Measurements from ENCODE around the gene CSTF1.
"Not testable (repeated sequence)": the region's sequence is repeated elsewhere in the genome, so short reads cannot be mapped to it uniquely, and the experiment has no call there.

CSTF1 gene

GRCh38 chr20:56368351-56369134, 23.9 kb upstream of the CSTF1 start:
- in situ Hi-C loops (cut with MboI; ENCODE audit: low pct_unique_long_range_greater_than_20kb, low sequenced_read_pairs), result no loop called here

GRCh38 chr20:56369179-56369578, 23.3 kb upstream of the CSTF1 start:
- in situ Hi-C loops (cut with MboI; ENCODE audit: low pct_unique_long_range_greater_than_20kb, low sequenced_read_pairs), result no loop called here
- no peak for DNase-seq

More at GRCh38 chr20:56368351-56369134, 23.9 kb upstream of the CSTF1 start:
- DNase-seq, result no peak

- no peak for DNase-seq
- in situ Hi-C loops (cut with MboI; ENCODE audit: low pct_unique_long_range_greater_than_20kb, low sequenced_read_pairs), result no loop called here
Measured at GRCh38 chr20:56371977-56372376, 20.5 kb upstream of the CSTF1 start.

- DNase-seq, result no peak
- in situ Hi-C loops (cut with MboI; ENCODE audit: low pct_unique_long_range_greater_than_20kb, low sequenced_read_pairs), result no loop called here
Measured at GRCh38 chr20:56372850-56373249, 19.6 kb upstream of the CSTF1 start.

GRCh38 chr20:56373942-56374341, 18.5 kb upstream of the CSTF1 start:
- in situ Hi-C loops (cut with MboI; ENCODE audit: low pct_unique_long_range_greater_than_20kb, low sequenced_read_pairs), result no loop called here
- peak; percentile 17 for DNase-seq

GRCh38 chr20:56376331-56376730, 16.1 kb upstream of the CSTF1 start:
- in situ Hi-C loops (cut with MboI; ENCODE audit: low pct_unique_long_range_greater_than_20kb, low sequenced_read_pairs), result no loop called here
- no peak for DNase-seq

- no peak for DNase-seq
- in situ Hi-C loops (cut with MboI; ENCODE audit: low pct_unique_long_range_greater_than_20kb, low sequenced_read_pairs), result no loop called here
Measured at GRCh38 chr20:56378386-56378785, 14.1 kb upstream of the CSTF1 start.

- DNase-seq, result no peak
- in situ Hi-C loops (cut with MboI; ENCODE audit: low pct_unique_long_range_greater_than_20kb, low sequenced_read_pairs), result no loop called here
Measured at GRCh38 chr20:56380375-56380774, 12.1 kb upstream of the CSTF1 start.

GRCh38 chr20:56381501-56381900, 10.9 kb upstream of the CSTF1 start:
- in situ Hi-C loops (cut with MboI; ENCODE audit: low pct_unique_long_range_greater_than_20kb, low sequenced_read_pairs), result no loop called here

GRCh38 chr20:56382696-56383095, 9.7 kb upstream of the CSTF1 start:
- no peak for DNase-seq

More at GRCh38 chr20:56381501-56381900, 10.9 kb upstream of the CSTF1 start:
- DNase-seq, result no peak

GRCh38 chr20:56383334-56383733, 9.1 kb upstream of the CSTF1 start:
- DNase-seq, result no peak
- in situ Hi-C loops (cut with MboI; ENCODE audit: low pct_unique_long_range_greater_than_20kb, low sequenced_read_pairs), result no loop called here

More at GRCh38 chr20:56382696-56383095, 9.7 kb upstream of the CSTF1 start:
- in situ Hi-C loops (cut with MboI; ENCODE audit: low pct_unique_long_range_greater_than_20kb, low sequenced_read_pairs), result no loop called here

GRCh38 chr20:56385130-56385529, 7.3 kb upstream of the CSTF1 start:
- in situ Hi-C loops (cut with MboI; ENCODE audit: low pct_unique_long_range_greater_than_20kb, low sequenced_read_pairs), result no loop called here
- no peak for DNase-seq

- in situ Hi-C loops (cut with MboI; ENCODE audit: low pct_unique_long_range_greater_than_20kb, low sequenced_read_pairs), result no loop called here
- DNase-seq, result no peak
Measured at GRCh38 chr20:56386219-56386618, 6.2 kb upstream of the CSTF1 start.

GRCh38 chr20:56388882-56389281, 3.6 kb upstream of the CSTF1 start:
- in situ Hi-C loops (cut with MboI; ENCODE audit: low pct_unique_long_range_greater_than_20kb, low sequenced_read_pairs), result no loop called here
- no peak for DNase-seq

- no peak for DNase-seq
- in situ Hi-C loops (cut with MboI; ENCODE audit: low pct_unique_long_range_greater_than_20kb, low sequenced_read_pairs), result no loop called here
Measured at GRCh38 chr20:56389807-56390206, 2.6 kb upstream of the CSTF1 start.

GRCh38 chr20:56390396-56390795, 2.0 kb upstream of the CSTF1 start:
- DNase-seq, result not testable (repeated sequence)

GRCh38 chr20:56391037-56391436, 1.4 kb upstream of the CSTF1 start:
- in situ Hi-C loops (cut with MboI; ENCODE audit: low pct_unique_long_range_greater_than_20kb, low sequenced_read_pairs), result no loop called here

More at GRCh38 chr20:56390396-56390795, 2.0 kb upstream of the CSTF1 start:
- in situ Hi-C loops (cut with MboI; ENCODE audit: low pct_unique_long_range_greater_than_20kb, low sequenced_read_pairs), result not testable (repeated sequence)

GRCh38 chr20:56391596-56392131, 781 bp upstream of the CSTF1 start:
- in situ Hi-C loops (cut with MboI; ENCODE audit: low pct_unique_long_range_greater_than_20kb, low sequenced_read_pairs), result no loop called here
- DNase-seq, result no peak

More at GRCh38 chr20:56391037-56391436, 1.4 kb upstream of the CSTF1 start:
- peak; percentile 33 for DNase-seq

GRCh38 chr20:56392881-56393482, 537 bp downstream of the CSTF1 start:
- DNase-seq, result no peak
- in situ Hi-C loops (cut with MboI; ENCODE audit: low pct_unique_long_range_greater_than_20kb, low sequenced_read_pairs), result no loop called here

- no peak for DNase-seq
- in situ Hi-C loops (cut with MboI; ENCODE audit: low pct_unique_long_range_greater_than_20kb, low sequenced_read_pairs), result no loop called here
Measured at GRCh38 chr20:56393653-56394052, 1.2 kb downstream of the CSTF1 start.
